HG03025 (cell line): ENCODE data around the gene RAB30.

ENCODE experiments used
- ATAC-seq: cut with Tn5 transposase; IDR thresholded peaks from one replicate; pipeline ENCODE4 v1.9.1; 2021; ENCODE audit warnings: mild to moderate bottlenecking, moderate library complexity; ENCODE audit not compliant: unreplicated experiment, low FRiP score

Gene RAB30

DNA sequence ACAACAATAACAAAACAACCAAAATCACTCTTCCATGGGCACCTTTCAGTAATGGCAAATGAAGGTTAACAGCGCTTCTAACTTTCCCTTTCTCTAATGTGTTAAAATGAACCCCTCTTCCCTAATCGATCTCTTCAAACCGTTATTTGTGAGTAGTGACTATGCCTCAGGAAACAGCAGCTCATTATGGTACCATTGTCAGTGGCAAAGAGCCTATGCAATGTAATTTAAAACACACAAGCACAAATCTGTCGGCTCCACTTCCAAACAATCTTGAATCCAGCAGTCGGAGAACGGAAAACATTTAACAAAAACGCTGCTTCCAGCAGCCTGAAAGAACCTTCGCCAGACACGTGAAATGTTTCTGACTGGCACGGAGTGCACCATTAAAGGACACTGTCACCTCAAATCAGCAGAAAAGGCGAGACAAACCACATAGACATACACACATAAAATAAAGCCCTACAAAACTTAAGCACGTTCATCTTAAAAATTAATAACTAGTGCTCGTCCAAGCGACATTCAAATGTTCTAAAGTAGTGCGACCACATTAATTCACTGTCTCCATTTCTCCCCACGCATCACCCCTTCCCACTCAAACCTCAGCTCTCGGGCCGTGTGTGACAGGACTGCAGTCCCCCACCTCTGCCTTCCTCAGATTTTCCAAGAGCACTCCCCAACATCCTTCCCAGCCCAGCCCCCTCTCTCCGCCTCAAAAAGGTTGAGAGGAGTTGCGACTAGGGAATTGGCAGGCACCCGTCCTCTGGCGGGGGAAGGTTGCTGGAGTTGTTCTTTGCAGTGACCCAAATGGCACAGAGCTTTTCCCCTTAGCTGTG, 748 bp downstream of the RAB30 start:
- no peak for ATAC-seq

DNA sequence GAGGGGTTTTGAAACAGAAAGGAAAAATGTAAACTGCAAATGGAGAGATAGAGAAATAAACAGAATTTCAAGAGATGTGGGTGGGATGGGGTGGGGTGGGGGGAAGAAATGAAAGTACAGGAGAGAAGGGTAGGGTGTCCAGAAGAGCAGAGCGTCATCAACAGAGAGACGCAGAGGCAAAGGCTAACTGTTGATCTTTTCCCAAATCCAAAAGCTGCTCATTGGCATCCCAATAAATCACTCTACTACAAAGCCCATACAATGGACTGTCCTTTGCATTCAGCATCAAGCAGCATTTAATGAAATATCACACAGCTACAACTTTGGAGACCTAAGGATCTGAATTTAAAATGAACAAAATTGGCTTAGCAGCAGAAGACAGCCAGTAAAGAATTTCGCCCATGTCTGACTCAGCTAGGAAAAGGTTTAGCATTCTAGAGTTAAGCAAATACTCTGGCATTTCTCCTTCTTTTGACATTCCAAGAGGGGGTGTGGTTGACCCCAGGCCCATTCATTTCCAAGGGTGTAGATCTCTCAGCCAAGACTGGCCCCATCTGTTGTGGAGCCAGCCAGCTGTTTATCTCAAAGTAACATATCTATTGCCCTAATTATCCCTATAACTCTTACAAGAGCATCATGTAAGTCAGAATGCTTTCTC, 1.5 kb downstream of the RAB30 start:
- no peak for ATAC-seq

DNA sequence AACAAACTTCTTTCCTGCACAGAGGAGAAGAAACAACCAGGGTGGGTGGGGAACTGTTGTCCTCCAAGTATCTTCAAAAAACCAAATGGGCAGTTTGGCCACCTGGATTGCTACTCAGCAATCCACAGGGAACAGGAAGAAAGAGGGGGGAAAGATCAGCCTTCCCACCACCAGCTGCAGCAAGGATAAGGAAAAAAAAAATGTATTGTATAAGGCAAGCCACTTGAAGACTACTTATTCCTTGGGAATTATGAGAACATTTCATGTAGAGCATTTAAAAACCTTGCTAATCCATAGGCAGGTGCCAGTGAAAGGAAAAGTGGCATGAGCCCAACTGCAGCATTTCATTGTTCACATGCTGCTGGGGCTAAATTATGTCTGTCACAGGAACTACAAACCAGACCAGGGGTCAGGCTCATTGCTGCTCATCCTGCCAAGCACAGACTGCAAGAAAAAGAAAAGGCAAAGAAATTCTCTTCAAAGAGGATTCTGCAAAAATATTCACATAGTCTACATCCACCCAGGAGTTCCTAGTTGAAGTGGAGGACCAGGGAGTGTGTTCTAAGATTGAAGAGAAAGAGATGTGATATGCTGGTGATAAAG, 2.2 kb downstream of the RAB30 start:
- ATAC-seq, result no peak

DNA sequence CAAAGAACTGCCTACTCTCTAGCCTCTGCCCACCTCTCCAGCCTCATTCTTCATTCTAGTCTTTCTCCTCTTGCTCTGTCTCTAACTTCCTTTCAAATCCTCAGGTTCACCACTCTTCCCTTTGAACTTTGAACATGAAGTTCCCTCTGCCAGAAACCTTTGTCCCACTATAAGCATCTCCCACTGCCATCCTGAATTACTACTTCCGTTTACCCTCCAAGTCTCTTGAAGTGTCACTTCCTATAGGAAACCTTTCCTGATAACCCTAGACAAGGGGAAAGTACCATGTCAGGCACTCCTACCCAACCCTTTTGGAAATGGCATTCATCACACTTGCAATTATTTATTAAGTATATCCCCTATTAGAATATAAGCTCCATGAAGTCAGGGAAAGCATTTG, 3.1 kb downstream of the RAB30 start:
- no peak for ATAC-seq

DNA sequence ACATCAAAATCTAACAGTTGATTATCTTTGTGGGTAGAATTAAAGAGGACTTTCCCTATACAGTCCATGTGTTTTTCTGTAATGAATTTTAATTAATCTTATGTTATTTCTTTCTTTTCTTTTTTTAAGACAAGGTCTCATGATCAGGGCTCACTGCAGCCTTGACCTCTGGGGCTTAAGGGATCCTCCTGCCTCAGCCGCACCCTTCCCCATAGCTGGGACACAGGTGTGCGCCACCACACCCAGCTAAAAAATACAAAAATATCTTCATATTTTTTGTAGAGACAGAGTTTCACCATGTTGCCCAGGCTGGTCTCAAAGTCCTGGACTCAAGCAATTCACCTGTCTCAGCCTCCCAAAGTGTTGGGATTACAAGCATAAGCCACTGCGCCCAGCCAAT, 7.7 kb downstream of the RAB30 start:
- ATAC-seq, result no peak

DNA sequence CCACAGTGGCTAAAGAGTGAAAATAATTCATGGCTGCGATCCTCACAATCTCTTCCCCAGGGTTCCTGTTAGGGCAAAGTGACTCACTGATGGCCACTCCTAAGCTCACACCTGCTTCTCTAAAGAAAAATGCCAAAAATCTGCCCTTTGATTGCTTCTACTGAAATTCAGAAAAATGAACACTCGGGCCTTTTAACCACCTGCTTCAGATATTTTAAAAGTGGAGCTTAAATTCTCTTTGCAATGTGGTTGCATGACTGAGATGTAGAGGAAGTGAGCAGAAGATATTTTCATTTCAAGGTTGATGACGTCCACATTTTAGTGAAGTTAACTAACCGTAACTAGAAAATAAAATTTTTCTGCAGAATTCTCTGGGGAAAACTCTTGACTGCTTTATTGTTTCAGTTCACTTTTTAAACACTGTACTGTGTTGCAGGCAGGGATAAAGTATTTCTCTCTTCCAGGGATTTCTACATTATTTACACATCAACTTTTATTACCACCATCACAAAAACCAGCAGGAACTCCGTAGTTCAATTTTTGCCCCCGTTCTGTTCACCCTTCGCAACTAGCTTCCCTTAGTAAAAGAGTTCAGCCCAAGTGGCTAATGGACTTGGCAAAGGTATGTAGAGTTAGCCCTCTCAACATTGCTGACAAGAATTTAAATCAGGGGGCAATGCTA, 8.5 kb downstream of the RAB30 start:
- ATAC-seq, result peak; percentile 59

DNA sequence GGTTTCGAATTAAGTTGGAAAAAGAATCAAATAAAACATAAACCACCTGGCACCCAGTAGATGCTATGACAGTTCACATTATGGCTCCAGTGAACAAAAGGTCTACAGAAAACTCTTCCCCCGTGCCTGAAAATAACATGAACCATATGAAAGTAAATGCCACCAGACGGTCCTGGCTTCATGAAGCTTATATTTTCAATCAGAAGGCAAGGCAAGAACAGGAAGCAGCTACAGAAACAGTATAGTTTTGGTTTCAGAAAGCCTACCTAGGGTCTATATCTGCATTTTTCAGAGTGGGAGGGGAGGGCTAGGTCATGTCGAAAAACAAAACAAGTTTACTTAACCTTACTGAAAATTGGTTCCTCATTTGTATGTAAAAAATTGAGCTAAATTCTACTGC, 9.8 kb downstream of the RAB30 start:
- ATAC-seq, result peak; percentile 92

DNA sequence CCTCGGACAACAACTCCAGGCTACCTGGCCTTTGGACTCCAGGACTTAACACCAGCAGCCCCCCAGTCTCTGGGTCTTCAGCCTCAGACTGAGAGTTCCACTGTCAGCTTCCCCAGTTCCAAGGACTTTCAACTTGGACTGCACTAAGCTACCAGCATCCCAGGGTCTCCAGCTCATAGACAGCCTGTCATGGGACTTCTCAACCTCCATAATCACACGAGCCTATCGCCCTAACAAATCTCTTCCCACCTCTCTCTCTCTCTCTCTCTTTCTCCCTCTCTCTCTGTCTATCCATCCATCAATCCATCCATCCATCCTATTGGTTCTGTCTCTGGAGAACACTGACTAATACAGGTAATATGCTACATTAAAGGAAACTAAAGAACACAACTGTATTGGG, 10.7 kb downstream of the RAB30 start:
- ATAC-seq, result no peak

DNA sequence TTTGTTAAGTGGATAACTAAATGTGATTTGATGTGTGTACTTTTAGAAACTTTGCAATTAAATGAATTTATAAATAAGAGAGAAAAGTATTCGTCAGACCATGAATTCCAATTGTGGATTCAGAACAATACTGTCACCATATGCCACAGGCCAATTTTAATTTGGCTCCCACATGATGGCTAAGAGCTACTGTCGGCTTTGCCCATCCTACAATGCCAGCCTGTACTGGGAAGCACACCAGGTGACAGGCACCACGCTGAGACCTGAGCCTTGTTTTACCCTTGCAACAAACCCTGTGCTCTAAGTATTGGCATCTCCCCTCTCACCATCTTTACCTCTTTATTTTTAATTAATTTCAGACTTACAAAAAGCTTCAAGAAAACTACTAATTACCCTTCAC, 14.0 kb downstream of the RAB30 start:
- no peak for ATAC-seq

DNA sequence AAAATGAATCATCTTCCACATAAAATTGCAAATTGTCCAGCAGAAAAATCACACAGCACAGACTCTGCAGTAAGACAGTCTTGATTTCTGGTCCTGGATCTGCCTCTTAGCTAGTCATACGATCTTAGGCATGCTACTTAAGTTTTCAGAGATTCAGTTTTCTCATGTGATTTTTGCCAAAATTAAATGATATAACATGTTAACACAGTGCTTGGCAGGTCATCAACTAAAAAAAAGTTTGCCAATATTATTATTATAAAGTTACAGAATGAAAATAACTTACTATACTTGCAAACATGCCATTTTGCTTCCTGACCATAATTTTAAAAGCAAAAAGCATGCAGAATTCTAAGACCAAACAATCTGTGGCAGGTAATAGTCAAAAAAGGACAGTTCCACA, 15.1 kb downstream of the RAB30 start:
- no peak for ATAC-seq

DNA sequence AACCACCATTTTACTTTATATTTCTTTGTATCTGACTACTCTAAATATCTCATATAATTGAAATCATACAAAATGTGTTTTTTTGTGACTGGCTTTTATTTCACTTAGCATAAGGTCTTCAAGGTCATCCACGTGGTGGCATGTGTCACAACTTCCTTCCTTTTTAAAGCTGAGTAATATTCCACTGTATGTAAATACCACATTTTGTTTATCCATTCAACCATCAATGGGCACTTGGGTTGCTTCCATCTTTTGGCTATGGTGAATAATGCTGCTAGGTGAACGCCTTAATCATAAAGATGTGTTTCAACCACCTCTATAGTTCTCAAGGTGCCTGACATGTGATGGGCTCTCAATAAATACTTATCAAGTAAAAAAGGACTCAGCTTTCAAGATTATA, 15.5 kb downstream of the RAB30 start:
- no peak for ATAC-seq

DNA sequence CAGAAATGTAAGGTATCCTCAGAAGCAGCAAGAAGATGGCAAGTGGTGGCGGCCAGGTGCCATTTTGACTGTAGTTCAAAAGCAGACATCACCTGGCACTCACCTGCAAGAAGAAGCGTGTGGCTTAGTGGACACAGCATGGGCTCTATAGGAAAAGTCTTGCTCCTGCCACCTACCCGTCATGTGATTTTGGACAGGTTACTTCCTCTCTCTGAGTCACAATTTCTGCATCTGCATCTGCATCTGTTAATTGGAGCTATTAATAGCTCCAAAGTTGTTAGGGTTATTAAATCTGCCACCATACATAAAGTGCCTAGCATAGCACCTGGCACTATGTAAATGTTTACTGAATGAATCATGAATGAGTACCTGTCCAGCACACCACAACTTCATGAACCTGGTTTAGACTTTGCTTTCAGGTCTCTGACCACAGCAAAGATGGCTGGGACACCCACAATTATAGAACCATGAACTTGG, 16.8 kb downstream of the RAB30 start:
- ATAC-seq, result no peak

DNA sequence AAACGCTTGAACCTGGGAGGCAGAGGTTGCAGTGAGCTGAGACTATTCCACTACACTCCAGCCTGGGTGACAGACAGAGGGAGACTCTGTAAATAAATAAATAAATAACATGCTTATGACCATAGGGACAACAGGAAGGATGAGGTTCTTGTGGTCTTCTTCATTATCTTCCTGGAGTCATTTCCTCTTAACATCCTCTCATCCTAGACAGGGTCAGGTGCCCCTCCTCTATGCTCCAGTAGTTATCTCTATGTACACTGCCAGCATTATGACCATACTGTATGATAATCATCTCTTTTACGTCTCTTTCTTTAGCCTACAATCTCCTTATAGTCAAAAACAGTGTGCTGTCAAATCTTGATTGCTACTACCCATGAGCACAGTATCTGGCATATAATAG, 17.7 kb downstream of the RAB30 start:
- peak; percentile 48 for ATAC-seq

DNA sequence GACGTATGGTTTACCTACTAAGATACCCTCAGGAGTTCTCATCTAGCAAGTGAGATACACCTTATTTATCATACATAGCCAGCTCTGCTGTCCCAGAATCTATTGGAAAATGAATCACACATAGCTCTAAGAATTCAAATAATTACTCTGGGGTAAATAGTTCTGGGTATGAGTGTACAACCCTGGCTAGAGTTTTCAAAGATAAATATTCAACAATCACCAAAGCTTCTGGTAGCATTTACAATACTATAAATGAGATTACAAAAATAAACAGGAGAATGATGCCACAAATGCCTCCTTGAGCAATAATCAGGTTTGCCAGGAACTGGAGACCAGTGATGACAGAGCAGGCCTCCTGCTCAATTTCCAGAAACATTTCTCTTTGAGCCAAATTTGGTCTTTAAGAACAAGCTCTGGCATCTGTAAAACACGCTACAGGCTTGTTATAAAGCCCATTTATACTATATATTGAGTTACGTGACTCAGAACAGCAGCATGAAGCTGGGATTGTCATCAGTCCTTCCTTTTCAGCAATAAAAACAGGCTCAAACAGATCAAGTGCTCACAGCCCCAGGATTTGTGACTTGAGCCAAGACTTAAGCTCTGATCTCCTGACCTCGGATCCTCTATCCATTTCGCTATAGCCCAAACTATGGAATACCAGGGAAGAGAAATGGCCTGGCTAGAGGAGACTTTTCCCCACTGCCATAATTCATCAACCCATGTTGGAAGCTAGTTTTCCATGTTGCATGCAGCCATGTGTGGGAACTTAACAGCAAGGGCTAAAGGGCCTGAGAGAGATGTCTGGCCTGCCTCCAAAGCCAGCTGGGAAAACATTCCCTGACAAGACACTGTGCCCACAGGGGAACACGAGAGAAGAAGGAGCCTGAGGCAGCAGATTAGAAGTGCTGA, 19.7 kb downstream of the RAB30 start:
- no peak for ATAC-seq

DNA sequence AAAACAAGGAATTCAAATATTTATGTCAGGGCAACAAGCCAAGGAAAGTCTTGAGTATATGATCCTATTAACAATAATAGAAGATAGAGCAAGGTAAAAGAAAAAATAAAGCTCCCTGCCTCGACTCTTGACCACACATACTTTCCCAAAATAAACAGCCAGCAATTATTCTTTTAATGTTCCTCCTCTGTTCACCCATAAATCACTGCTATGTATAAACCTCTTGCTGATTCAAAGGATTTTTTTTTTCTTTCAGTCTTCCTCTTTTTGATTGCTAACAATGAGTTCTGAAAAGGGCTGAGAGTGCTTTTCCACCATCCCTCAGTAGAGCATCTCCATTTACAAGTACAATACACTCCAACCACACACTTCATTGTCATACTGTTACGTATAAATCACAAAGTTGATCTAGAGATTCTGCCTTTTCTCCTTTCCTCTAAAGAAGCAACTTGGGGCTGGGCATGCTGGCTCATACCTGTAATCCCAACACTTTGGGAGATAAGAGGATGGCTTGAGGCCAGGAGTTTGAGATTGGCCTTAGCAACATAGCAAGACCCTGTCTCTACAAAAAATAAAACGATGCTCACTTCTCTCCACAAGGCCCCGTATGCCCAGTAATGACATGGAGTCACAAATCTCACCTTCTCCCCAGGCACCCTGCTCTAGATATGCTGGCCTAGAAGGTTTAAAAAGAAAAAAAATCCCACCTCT, 24.0 kb downstream of the RAB30 start:
- ATAC-seq, result no peak

DNA sequence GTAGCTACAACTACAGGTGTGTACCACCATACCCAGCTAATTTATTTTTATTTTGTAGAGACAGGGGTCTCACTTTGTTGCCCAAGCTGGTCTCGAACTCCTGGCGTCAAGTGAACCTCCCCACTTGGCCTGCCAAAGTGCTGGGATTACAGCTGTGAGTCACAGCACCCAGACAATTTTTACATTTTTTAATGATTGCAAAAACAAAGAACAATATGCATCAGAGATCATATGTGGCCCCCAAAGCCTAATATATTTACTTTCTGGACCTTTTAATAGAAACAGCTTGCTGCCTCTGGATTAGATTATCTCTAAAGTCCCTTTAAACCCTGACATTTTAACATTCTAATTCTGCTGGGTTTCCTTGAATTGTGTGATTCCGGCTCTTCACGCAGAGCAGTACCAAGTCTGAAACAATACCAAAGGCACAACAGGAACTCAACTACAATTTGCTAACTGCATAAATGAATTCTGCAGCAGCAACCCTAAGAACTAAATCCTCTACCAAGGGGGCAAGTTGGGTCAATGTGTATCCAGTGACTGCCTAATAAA, 25.0 kb downstream of the RAB30 start:
- ATAC-seq, result no peak

DNA sequence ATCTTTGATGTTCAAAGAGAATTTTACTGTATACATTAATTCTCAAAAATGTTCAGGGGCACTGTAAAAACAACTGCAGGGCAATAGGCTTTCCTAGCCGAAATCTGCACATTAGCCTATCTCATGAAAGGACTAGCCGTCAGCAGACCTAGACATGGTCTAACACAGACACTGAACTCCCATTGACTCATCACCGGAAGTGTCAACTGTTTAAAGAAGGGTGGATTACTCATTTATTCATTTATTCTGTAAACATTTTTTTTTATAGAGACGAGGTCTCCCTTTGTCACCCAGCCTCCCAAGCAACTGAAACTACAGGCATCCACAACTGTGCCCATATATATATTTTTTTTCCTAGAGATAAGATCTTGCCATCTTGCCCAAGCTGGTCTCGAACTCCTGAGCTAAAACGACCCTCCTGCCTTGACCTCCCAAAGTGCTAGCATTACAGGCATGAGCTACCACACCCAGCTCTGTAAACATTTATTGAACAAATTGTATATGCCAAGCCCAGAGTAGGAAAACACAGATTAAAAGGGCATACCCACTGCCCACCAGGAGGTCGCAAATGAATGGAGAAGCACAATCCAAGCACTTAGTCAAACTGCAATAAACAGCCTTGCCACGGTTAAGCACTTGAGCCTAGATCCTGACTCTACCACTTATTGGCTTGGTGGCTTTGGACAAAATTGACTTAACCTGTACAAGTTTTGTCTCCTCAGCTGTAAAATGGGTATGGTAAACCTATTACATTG, 26.6 kb downstream of the RAB30 start:
- ATAC-seq, result no peak

DNA sequence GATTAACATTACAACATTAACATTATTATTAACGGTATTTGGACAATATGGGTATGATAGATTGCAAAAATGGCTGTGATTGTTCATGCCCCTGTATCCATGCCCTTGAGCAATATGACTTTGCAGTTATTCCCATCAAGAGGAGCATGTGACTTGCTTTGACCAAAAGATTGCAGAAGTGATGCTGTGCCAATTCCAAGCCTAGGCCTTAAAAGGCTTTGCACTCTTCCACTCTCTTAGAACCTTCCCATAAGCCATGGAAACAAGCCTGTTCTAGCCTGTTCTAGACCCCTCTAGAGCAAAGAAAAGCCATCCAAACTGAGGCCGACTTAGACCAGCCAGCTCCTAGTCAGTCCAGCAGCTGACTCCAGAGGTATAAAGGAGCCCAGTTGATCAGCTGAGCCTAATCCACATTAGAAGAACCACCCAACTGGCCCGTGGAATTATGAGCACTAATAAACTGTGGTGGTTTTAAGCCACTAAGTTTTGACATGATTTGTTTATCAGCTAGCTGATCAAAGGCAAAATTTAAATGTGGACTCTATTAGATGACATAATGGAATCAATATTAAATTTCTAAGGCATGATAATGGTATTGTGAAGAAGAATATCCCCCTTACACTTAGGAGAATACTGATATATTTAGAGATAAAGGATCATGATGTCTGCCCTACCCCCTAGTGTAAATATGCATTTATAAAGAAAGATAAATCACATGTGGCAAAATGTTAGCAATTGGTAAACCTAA, 28.6 kb downstream of the RAB30 start:
- ATAC-seq, result no peak
